HEK293 (cell line): Measurements from ENCODE around the gene SLC22A8.

ENCODE experiments used
- CTCF ChIA-PET: fragments of 350-600 bp; formaldehyde crosslinking; extraction: SDS; loops from one replicate; lab custom pipeline; 2021; ENCODE audit warnings: antibody characterized with exemption; lab: Yijun Ruan, JAX
- POLR2A ChIA-PET: fragments of 300-600 bp; formaldehyde crosslinking; extraction: SDS; loops from one replicate; lab custom pipeline; 2020; ENCODE audit warnings: antibody characterized with exemption, inconsistent platforms; lab: Yijun Ruan, JAX
- H3K27ac ChIP-seq: fragments of 200-500 bp; sonication (Bioruptor generic); 2 replicates; pipeline ENCODE4 v1.5.1; 2014; ENCODE audit warnings: low read depth, low read length, control low read depth, inconsistent platforms; ENCODE audit errors: extremely low read depth
- H3K36me3 ChIP-seq, 2 experiments: fragments of 200-500 bp in 1 of 2; sonication (Bioruptor generic) in 1 of 2; 1 replicate in 1 of 2; 2 replicates in 1 of 2; pipeline ENCODE4 v1.5.1; 2014 to 2017; ENCODE audit warnings: inconsistent platforms in 2 of 2, low read length in 2 of 2; ENCODE audit not compliant: control insufficient read depth in 2 of 2, insufficient read depth in 1 of 2
- H3K4me1 ChIP-seq: fragments of 200-500 bp; sonication (Bioruptor generic); 2 replicates; pipeline ENCODE4 v1.5.1; 2014; ENCODE audit warnings: mild to moderate bottlenecking, low read length, inconsistent platforms; ENCODE audit not compliant: control insufficient read depth, insufficient read depth
- H3K4me3 ChIP-seq: 2 replicates; pipeline ENCODE4 v1.5.1; 2011; ENCODE audit warnings: low read depth, mild to moderate bottlenecking, control low read depth, low read length, moderate library complexity
- H3K9me3 ChIP-seq: fragments of 200-500 bp; sonication (Bioruptor generic); 2 replicates; pipeline ENCODE4 v1.5.1; 2014; ENCODE audit warnings: low read depth, low read length, inconsistent platforms; ENCODE audit not compliant: control insufficient read depth, insufficient read depth
- GLIS1 ChIP-seq: fragments of 450-650 bp; formaldehyde crosslinking; IDR thresholded peaks from 2 replicates; pipeline ENCODE4 v1.5.1; 2016; ENCODE audit warnings: missing biosample characterization, missing genetic modification characterization
- INSM2 ChIP-seq: fragments of 450-650 bp; formaldehyde crosslinking; IDR thresholded peaks from 2 replicates; pipeline ENCODE4 v1.5.1; 2016; ENCODE audit warnings: missing biosample characterization, missing genetic modification characterization
- KLF7 ChIP-seq: fragments of 450-650 bp; formaldehyde crosslinking; IDR thresholded peaks from 2 replicates; pipeline ENCODE4 v1.5.1; 2016; ENCODE audit warnings: missing biosample characterization, missing genetic modification characterization, borderline replicate concordance
- KLF8 ChIP-seq: fragments of 450-650 bp; formaldehyde crosslinking; IDR thresholded peaks from 2 replicates; pipeline ENCODE4 v1.5.1; 2016; ENCODE audit warnings: missing biosample characterization, missing genetic modification characterization
- PRDM1 ChIP-seq: fragments of 450-650 bp; formaldehyde crosslinking; IDR thresholded peaks from 2 replicates; pipeline ENCODE4; 2016; ENCODE audit warnings: missing biosample characterization, missing genetic modification characterization
- PRDM10 ChIP-seq: fragments of 450-650 bp; formaldehyde crosslinking; IDR thresholded peaks from 2 replicates; pipeline ENCODE4 v1.5.1; 2016; ENCODE audit warnings: missing biosample characterization, missing genetic modification characterization
- PRDM4 ChIP-seq: fragments of 450-650 bp; formaldehyde crosslinking; IDR thresholded peaks from 2 replicates; pipeline ENCODE4 v1.5.1; 2017; ENCODE audit warnings: missing biosample characterization, missing genetic modification characterization
- ZBTB20 ChIP-seq: fragments of 450-650 bp; formaldehyde crosslinking; IDR thresholded peaks from 2 replicates; pipeline ENCODE4 v1.5.1; 2016; ENCODE audit warnings: missing biosample characterization, missing genetic modification characterization
- ZBTB7A ChIP-seq: fragments of 450-650 bp; formaldehyde crosslinking; IDR thresholded peaks from 2 replicates; pipeline ENCODE4 v1.5.1; 2016; ENCODE audit warnings: low read depth, missing biosample characterization, missing genetic modification characterization
- ZFP3 ChIP-seq: fragments of 450-650 bp; formaldehyde crosslinking; IDR thresholded peaks from 2 replicates; pipeline ENCODE4 v1.5.1; 2016; ENCODE audit warnings: low read depth, missing biosample characterization, missing genetic modification characterization
- ZNF138 ChIP-seq: fragments of 450-650 bp; formaldehyde crosslinking; IDR thresholded peaks from 2 replicates; pipeline ENCODE4 v1.5.1; 2016; ENCODE audit warnings: missing biosample characterization, missing genetic modification characterization, borderline replicate concordance
- ZNF16 ChIP-seq: fragments of 450-650 bp; formaldehyde crosslinking; IDR thresholded peaks from 2 replicates; pipeline ENCODE4 v1.5.1; 2016; ENCODE audit warnings: low read depth, missing biosample characterization, missing genetic modification characterization
- ZNF169 ChIP-seq: fragments of 450-650 bp; formaldehyde crosslinking; IDR thresholded peaks from 2 replicates; pipeline ENCODE4 v1.5.1; 2016; ENCODE audit warnings: missing biosample characterization, missing genetic modification characterization
- ZNF311 ChIP-seq: fragments of 450-650 bp; formaldehyde crosslinking; IDR thresholded peaks from 2 replicates; pipeline ENCODE4 v1.5.1; 2017; ENCODE audit warnings: missing biosample characterization, missing genetic modification characterization, borderline replicate concordance
- ZNF341 ChIP-seq: fragments of 450-650 bp; formaldehyde crosslinking; IDR thresholded peaks from 2 replicates; pipeline ENCODE4; 2016; ENCODE audit warnings: low read depth, missing biosample characterization, missing genetic modification characterization
- ZNF37A ChIP-seq: fragments of 450-650 bp; IDR thresholded peaks from 2 replicates; pipeline ENCODE4 v1.5.1; 2018; ENCODE audit warnings: missing biosample characterization, missing genetic modification characterization
- ZNF394 ChIP-seq: fragments of 450-650 bp; formaldehyde crosslinking; IDR thresholded peaks from 2 replicates; pipeline ENCODE4 v1.5.1; 2016; ENCODE audit warnings: missing biosample characterization, missing genetic modification characterization, mild to moderate bottlenecking, moderate library complexity, borderline replicate concordance
- ZNF629 ChIP-seq: fragments of 450-650 bp; formaldehyde crosslinking; IDR thresholded peaks from 2 replicates; pipeline ENCODE4 v1.5.1; 2017; ENCODE audit warnings: missing biosample characterization, missing genetic modification characterization
- ZSCAN18 ChIP-seq: fragments of 450-650 bp; formaldehyde crosslinking; IDR thresholded peaks from 2 replicates; pipeline ENCODE4 v1.5.1; 2016; ENCODE audit warnings: missing biosample characterization, missing genetic modification characterization
- ZXDB ChIP-seq: fragments of 450-650 bp; formaldehyde crosslinking; IDR thresholded peaks from 2 replicates; pipeline ENCODE4 v1.5.1; 2016; ENCODE audit warnings: missing biosample characterization, missing genetic modification characterization

The SLC22A8 gene

GRCh38 chr11:62953811-62954210, 61.8 kb downstream of the SLC22A8 start:
- no peak overlapping the region for H3K4me3 ChIP-seq
- no peak for TF ChIP-seq GLIS1 (tag by site-specific recombination)
- no peak for TF ChIP-seq ZNF37A (tag by site-specific recombination)
- TF ChIP-seq ZBTB7A (tag by site-specific recombination) = no peak
- no peak for TF ChIP-seq ZNF394 (tag by site-specific recombination)
- no peak for TF ChIP-seq PRDM10 (tag by site-specific recombination)
- no peak for TF ChIP-seq ZXDB (tag by site-specific recombination)
- TF ChIP-seq KLF7 (tag by site-specific recombination) = no peak
- no peak for TF ChIP-seq PRDM4 (tag by site-specific recombination)
- TF ChIP-seq ZNF169 = no peak
- TF ChIP-seq ZNF16 (tag by site-specific recombination) = no peak
- TF ChIP-seq ZNF311 = no peak
- TF ChIP-seq PRDM1 (tag by site-specific recombination) = no peak
- TF ChIP-seq ZNF341 (tag by site-specific recombination) = no peak
- TF ChIP-seq ZNF138 (tag by site-specific recombination) = no peak
- no peak for TF ChIP-seq ZBTB20 (tag by site-specific recombination)
- no peak for TF ChIP-seq ZFP3
- TF ChIP-seq INSM2 (tag by site-specific recombination) = no peak
- H3K36me3 ChIP-seq = no peaks in the 10 kb centered on the region
- ChIA-PET POLR2A (no interaction called here), CTCF (no interaction called here)
- H3K4me1 ChIP-seq = no peaks in the 10 kb centered on the region
- H3K9me3 ChIP-seq = no peaks in the 10 kb centered on the region
- H3K27ac ChIP-seq = no peak overlapping the region

- no peaks in the 10 kb centered on the region for H3K9me3 ChIP-seq
- no peaks in the 10 kb centered on the region for H3K4me1 ChIP-seq
- H3K4me3 ChIP-seq = no peak overlapping the region
- TF ChIP-seq KLF8 = no peak
- no peak for TF ChIP-seq ZSCAN18
- no peak for TF ChIP-seq ZFP3
- no peak for TF ChIP-seq ZNF629 (tag by site-specific recombination)
- ChIA-PET POLR2A (interaction anchor here (0.6 kb wide), 1 partner anchor 9 kb away, joined by 3 read pairs; no protein-coding TSS in a partner anchor), CTCF (interaction anchor here (0.9 kb wide), 1 partner anchor 26 kb away, joined by 3 read pairs; no protein-coding TSS in a partner anchor)
- no peak overlapping the region for H3K27ac ChIP-seq
- H3K36me3 ChIP-seq = no peaks in the 10 kb centered on the region
These were observed 66.8 kb downstream of the SLC22A8 start for GRCh38 chr11:62948765-62949320.
